Hepatic stellate cell (primary cell): Measurements from ENCODE around the gene ACMSD.
"Not testable (repeated sequence)": the region's sequence is repeated elsewhere in the genome, so short reads cannot be mapped to it uniquely, and the experiment has no call there.

Source experiments
- DNase-seq: peaks from one replicate; pipeline ENCODE4 v3.0.0; 2011; ENCODE audit warnings: low spot score

Gene ACMSD

DNA sequence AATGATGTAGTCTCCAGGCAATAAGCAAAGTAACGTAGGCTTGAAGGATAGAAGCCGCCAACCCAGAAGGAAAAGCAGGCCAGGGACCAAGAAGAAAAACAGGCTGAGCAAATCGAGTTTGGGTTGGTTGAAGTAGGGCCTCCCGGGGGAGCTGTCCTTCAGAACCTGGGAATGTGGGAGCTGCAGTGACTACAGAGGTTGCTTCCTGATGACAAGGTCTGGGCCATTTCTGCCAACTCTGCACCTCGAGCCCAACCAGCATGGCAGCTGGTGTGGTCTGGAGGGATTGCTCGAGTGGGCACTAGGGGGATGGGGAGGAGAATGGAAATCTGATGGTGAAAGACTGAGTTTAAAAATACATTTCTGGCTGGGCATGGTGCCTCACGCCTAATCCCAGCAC lies 14.1 kb downstream of the ACMSD start:
- DNase-seq = peak; percentile 6

DNA sequence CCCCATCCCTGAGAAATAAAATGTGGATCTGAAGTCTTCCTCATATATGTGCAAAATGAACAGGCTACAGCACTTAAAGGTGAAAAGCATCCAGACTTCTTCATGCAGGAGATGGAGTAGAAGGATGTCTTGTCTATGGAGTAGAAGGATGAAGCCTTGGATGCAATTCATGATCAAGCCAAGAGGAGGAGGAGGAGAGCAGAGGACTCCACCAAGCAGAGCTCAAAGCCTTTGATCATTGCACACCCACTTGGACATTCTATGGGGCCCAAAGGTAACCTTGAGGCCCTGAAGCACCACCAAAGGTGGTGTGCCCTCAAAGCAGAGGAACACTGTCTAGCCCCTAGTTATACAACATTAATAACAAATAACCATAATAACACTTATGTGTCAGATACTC lies 17.3 kb downstream of the ACMSD start:
- DNase-seq = no peak

DNA sequence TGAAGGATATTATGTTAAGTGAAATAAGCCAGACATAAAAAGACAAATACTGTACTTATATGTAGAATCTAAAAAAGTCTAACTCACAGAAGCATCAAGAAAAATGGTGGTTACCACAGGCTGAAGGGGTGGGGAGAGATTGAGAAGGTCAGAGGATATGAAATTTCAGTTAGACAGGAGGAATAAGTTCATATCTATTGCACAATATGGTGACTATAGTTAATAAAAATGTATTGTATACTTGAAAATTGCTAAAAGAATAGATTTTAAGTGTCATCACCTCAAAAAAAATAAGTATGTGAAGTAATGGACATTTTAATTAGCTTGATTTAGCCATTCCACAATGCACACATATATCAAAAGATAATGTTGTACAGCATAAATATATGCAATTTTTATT lies 19.8 kb downstream of the ACMSD start:
- no peak for DNase-seq

DNA sequence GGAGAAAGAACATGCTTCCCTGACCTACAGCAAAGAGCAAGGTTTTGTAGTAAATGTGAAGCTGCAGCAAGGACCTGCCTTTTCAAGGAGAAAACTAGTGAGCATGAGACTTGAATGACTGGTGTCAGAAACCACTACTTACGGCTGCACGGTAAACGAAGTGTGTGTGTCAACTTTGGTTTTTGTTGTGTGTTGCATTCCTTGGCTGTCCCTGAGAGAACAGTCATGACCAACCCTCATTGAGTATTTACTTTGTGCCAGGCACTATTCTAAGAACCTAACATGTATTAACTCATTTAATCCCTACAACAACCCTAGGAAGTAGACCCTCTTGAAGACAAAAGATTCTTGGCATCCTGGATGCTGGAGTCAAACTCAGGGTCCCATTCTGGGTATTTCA lies 22.8 kb downstream of the ACMSD start:
- DNase-seq = no peak

DNA sequence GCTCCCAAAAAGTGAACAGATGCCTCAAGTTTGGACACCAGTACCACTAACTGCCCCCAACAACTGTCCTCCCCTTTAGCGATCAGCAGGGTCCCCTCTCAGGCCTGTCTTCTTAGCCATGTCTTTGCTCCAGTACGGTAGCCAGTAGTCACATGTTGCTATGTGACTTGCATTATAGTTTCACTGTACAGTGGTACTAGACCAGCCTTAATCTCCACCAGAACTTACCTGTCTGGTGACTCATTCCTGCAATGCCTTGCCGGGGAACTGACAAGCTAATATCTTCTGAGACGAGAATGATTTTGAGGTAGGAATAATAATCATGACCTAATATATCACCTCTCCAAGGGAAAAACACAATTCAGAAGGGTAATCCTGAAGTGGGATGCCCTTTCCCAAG lies 23.7 kb downstream of the ACMSD start:
- no peak for DNase-seq

DNA sequence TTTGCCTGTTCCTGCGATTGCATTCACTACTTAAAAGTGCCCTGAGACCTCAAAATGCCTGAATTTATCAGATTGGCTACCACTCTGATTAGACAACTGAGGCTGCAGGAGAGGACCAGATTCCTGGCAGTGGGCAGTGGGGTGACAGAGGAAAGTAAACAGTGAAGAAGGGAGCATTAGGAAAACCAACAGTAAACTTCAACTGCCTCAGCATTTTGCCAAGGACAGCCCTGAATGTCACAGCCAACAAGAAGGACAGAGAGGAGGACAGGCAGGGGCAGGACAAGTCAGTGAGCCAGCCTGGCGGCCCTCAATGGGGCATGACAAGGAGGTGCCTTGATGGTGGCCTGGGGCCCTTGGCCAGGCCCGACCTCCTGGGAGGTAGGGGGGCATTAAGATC lies 24.3 kb downstream of the ACMSD start:
- DNase-seq = no peak

DNA sequence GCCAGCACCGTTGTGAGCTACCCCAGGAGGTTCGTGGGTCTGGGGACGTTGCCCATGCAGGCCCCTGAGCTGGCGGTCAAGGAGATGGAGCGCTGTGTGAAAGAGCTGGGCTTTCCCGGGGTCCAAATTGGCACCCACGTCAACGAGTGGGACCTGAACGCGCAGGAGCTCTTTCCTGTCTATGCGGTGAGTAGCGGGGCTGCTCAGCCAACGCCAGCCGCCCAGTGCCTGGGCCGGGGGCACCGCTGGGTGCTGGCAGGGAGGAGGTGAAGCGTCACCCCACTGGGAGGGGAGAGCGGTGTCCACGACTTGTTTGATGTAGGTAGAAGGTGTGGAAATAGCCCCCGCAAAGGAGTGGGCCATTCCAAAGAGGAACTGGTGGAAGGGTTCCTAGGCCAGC lies 25.0 kb downstream of the ACMSD start:
- DNase-seq = no peak

DNA sequence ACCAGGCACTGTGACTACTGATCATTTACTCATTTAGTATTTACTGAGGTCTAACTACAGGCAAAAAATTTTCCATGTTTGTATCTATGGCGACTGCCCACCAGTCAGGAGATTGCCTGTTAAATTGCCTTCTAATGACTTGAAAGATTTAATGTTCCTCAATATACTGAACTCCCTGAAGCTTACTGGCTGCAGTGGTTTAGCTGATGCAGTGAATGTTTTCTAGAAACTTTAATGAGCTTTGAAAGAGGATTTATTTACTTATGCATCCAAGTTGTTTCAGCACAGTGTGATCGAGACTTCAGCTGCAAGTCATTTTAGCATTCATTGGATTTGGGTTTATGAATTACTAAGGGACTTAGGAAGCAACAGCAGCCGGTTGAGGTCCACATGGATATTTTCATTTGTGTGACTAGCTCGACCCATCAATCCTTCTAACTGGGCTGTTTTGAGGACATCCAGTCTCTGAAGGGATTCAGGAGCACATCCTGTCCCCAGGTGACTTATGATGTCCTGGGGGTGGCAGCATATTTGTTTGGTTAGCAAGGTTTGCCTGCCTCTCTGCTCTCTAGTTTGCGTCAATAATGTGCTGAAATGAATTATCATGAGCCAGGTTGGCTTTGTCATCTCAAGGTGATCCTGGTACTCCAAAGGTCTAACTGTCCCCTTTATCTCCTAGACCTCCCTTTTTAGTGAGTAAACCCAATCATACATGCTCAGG lies 26.8 kb downstream of the ACMSD start:
- DNase-seq = no peak

DNA sequence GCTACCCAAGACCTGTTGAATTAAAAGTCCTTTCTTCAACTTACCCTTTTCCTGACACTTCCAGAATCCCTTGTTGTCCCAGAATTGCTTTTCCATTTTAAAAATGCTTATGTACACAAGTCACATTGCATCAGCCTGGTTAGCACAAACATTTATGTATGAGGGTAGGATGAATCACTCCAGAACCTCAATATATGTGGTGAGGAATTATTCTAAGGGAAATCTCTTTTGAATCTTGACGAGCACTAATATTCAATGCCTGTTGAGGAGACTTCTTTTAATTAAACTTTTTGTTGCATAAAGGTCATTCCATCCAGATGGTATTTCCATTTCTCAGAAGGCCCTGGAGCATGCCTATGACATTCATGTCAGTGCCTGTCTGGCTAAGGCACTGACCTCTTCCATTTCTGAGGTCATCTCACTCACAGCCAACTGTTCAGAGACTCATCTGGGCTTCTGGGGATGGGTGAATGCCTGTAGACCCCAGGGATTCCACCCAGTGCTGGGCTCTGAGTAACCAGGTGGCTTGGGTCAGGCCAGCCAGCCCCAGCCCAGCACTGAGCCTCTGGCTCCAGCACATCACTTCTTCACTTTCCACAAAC lies 28.2 kb downstream of the ACMSD start:
- DNase-seq = peak; percentile 19

DNA sequence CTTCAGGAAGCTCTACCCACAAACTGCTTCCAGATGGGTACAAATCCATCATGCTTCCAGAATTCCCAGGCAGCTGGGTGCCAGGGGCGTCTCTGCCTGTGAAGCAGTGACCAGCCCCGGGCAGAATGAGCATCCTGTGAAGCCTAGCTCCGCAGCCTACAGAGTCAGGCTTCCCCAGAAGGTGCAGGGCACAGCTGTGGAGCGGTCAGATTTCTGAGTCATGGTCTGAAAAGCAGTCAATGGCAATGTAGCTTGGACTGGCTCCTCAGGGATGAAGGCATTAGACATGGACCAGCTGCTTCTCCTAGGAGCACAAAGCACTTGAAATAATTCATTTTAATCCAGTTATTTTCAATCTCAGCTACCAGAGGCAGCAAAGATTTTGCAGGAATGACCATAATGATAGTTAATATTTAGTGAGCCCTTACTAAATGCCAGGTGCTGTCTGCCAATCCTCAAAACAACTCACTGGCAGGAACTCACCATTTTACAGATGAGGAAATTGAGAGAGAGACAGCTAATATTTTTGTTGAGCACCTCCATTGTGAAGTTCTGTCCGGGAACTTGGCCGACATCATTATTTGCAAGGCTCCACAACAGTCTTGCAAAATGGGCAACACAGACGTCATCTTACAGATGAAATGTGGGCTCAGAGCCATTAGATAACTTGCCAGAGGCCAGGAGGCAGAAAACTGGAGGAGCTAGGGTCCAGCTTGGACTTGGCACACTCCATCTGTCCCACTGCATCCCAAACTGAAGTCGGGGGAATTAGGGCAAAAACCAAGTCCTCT lies 31.7 kb downstream of the ACMSD start:
- no peak for DNase-seq

DNA sequence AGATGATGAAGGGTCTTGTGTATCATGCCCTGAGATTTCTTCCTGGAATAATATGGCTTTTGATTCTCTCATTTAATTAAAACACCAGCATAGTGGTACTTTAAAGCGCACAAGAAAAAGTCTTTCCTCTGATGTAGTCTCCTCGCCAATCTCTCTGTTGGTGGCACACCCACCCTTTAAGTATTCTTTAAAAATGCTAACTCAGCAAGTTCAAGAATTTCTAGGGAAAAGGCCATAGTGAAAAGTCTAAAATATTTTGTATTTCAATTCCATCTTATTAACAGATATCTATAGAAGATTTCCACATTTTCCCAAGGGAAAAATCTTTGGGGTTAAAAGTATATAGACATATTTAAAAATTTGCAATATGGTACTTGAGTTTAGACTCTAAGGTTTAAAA lies 34.7 kb downstream of the ACMSD start:
- no peak for DNase-seq

DNA sequence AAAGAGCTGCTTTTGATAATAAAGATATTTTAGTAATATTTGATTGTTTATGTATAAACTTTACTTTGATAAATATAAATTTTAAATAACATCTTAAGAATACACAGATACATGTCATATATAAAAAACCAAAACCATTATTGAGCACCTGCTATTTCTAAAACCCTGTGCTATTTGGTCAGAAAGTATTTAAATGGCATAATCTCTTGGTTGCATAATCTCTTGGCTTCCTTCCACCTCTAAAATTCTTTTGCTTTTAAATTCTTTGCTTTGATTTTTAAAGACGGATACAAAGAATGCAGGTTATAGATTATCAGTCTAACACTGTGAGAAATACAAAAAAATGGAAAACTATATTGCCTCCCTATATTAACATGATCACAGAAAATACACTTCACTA lies 36.9 kb downstream of the ACMSD start:
- no peak for DNase-seq

DNA sequence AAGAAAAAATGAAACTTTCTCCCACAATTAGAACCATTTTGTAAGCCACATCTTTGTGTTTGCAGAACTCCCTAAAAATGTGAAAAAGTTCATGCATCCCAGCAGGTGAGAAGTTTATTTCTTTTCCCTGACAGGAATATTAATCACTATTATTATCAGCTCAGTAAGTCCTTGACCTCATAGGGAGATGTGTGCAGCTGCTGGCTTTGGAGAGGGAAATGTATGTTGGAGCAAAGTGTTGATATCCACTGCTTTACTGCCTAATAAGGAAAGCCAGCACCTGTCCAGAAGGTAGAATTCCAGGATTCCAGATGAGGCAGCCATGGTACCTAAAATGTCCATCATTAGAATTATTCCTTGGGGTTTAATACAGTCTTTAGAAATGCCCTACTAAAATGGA lies 44.4 kb downstream of the ACMSD start:
- no peak for DNase-seq

DNA sequence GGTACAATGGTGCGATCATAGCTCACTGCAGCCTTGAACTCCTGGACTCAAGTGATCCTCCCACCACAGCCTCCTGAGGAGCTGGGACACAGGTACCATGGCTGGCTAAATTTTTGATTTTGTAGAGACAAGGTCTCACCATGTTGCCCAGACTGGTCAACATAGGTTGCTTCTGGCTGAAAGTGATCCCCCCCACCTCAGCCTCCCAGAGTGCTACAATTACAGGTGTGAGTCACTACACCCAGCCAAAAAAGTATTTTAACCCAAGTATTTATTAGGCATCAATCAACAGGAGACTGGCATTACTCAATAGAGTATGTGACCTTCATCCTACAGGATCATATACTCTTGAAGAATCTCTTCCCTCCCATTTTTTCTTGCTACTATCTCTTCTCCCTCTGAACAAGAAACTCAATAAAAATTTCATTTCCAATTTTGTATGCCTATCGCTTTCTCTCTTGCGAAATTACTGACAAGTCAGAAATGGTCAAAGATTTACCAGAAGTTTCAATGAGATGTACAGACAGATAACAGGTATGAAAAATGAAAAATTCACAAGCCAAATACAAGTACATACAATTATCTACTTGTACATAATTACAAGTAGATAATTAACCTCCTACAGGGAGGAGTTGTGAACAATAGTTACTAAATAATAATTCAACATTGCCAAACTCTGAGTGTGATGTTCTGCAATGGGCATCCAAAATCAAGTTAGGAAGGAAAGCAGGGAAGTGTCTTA lies 45.3 kb downstream of the ACMSD start:
- no peak for DNase-seq

DNA sequence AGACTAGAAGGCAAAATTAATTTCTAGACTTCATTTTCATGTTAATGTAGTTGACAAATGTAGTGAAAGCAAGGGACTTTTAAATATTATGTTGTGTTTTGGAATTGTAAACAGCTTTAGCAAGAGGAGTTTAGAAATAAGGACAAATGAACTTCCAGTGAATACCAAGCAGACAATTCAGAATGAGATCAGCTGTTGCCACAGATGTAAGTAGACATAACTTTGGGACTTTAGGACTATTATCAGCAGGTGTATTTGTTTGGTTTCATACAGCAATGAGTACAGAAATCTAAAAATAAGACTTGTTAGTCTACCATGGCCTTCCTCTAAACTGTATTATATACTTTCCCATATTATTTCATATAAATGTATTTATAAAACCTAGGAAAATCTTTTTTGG lies 46.0 kb downstream of the ACMSD start:
- DNase-seq = no peak

DNA sequence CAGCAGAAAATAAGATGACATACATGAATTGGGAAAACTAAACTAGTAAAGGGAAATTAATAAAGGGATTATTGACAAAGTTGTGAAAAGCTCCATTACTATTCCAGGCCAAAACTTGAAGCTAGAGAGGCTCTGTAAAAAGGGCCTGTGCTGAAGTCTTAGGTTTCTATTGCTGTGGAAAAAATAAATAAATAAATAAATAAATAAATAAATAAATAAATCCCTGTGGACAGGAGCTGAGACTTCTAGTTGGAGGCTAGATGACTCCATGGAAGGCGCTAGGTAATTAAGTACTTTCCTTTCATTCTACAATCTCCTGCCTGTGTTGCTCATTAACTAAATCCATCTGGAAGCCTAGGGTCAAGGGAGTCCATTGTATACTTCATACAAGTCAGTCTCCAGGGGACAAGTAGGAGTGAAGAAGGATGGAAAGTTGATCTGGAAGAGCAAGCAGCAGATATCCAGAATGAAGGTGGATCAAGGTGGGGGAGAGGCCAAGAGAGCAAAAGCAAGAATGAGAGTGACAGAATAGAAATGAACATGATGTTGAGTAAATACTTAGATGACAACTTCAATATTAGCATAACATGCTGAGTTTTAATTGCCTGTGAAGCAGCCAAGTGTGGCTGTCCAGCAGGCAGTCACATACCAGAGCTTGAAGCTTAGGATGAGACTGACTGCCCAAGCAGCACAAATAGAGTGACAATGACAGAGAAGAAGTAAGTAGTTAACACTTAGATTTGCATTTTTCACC lies 54.0 kb downstream of the ACMSD start:
- no peak for DNase-seq

DNA sequence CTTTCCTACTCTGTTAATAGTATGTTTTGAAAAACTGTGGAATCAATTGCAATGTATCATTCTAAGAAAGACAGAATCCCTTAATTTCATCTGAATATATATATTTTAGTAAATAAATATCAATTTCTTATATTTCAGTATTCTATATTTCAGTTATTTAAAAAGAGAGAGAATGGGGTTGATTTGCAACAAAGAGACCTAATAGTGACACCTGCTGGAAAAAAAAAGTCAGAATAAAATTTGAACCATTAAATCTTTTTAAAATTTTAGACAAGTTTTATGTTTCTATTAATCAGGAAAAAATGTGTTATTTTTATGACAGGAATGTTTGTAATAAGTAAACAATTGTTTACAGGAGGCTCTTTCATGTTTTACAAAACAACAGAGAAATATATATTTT lies 59.5 kb downstream of the ACMSD start:
- DNase-seq = no peak

DNA sequence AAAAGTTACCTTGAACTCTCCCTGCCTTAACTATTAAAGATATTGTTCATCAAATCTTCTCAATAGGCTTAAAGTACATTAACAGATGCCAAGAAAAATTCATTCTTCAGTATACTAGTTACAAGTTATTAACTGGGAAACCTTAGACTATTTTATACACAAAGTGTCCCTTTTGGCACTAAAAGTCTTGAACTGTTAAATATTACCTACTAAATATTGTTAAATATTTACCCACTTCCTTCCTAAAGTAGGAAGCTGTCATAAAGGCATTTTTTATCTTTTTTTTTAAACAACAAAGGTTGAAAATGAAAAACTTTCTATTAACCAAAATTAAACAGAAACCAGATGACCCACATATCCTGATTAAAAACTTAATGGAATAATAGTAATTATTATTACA lies 60.8 kb downstream of the ACMSD start:
- no peak for DNase-seq

DNA sequence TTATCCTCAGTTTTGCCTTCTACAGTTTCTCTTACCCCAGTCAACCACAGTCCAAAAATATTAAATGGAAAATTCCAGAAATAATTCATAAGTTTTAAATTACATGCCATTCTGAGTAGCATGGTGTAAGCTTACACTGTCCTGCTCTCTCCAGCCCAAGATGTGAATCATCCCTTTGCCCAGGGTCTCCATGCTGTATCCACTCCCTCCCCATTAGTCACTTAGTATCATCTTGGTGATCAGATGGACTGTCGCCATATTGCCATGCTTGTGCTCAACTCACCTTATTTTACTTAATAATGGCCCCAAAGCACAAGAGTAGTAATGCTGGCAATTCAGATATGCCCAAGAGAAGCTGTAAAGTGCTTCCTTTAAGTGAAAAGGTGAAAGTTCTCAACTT lies 61.7 kb downstream of the ACMSD start:
- no peak for DNase-seq

DNA sequence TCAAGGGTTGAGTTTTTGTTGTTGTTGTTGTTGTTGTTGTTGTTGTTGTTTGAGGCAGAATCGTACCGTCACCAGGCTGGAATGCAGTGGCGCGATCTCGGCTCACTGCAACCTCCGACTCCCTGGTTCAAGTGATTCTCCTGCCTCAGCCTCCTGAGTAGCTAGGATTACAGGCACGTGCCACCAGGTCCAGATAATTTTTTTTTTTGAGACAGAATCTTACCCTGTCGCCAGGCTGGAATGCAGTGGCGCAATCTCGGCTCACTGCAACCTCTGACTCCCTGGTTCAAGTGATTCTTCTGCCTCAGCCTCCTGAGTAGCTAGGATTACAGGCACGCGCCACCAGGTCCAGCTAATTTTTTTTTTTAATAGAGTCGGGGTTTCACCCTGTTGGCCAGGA lies 65.3 kb downstream of the ACMSD start:
- DNase-seq = not testable (repeated sequence)

DNA sequence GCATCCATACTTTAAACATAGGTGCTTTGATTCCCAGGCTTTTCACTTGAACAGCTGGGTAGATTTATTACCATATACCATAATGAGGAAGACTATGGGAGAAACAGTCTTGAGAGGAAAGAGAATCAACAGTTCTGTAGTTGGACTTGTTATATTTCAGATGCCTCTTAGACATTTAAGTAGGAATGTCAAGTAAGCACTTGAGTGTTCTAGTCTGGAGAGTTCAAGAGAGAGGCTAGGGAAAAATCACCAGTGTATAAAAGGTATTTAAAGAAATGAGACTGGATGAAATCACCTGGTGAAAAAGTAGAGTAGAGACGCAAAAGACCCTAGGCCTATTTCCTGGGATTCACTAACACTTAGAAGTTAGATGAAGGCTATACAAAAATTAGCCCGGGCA lies 66.8 kb downstream of the ACMSD start:
- DNase-seq = no peak

DNA sequence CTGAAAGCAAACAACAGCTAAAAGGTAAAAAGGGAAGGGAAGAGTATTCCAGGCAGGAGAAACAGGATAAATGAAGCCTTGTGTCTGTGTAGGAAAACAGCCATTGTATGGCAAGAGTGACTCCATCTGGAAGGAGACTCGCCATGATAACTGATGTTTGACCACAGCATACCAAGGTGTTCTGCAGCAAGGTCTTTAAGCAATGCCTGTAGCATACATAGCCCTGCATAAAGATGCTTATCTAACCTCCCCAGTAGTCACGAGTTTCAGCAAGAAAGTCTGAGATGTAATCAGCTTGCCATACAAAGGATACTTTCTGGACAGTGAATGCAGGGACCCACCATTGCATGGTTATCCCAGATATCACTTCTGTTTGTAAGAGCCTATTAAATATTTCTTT lies 68.3 kb downstream of the ACMSD start:
- no peak for DNase-seq
